Measurements from ENCODE around the gene TEX11.
"Not testable (repeated sequence)": the region's sequence is repeated elsewhere in the genome, so short reads cannot be mapped to it uniquely, and the experiment has no call there.

TEX11 gene

GRCh38 chrX:70587158-70587557, 321.4 kb downstream of the TEX11 start:
- DNase-seq (ENCODE audit: low spot score): not testable (repeated sequence)

- no peak for DNase-seq (ENCODE audit: low spot score)
Measured at GRCh38 chrX:70577442-70577841, 331.1 kb downstream of the TEX11 start.

DNA sequence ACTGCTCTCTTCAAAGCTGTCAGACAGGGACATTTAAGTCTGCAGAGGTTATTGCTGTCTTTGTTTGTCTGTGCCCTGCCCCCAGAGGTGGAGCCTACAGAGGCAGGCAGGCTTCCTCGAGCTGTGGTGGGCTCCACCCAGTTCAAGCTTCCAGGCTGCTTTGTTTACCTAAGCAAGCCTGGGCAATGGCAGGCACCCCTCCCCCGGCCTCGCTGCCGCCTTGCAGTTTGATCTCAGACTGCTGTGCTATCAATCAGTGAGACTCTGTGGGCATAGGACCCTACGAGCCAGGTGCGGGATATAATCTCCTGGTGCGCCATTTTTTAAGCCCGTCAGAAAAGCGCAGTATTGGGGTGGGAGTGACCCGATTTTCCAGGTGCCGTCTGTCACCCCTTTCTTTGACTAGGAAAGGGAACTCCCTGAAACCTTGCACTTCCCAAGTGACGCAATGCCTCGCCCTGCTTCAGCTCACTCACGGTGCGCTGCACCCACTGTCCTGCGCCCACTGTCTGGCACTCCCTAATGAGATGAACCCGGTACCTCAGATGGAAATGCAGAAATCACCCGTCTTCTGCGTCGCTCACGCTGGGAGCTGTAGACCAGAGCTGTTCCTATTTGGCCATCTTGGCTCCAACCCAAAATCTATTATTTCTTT, 338.5 kb downstream of the TEX11 start:
- not testable (repeated sequence) for DNase-seq (ENCODE audit: low spot score)

DNA sequence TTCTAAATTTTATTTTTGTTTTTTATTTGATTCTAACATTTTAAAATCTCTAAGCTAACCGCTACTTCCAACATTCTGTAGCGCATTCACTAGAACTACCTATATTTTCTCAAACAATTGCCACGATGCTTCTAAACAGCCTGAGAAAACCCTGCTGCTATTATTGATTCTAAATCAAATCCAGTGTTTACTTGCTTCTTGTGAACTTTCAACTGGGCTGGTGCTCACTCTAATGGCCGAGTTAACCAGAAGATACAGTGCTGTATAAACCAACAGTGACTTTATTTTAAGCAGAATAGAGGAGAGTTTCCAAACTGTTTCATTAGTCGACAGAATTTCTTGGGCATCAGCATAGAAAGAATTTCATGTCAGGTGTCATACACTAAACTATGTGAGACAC, 353.6 kb downstream of the TEX11 start:
- no peak for DNase-seq (ENCODE audit: low spot score)

DNA sequence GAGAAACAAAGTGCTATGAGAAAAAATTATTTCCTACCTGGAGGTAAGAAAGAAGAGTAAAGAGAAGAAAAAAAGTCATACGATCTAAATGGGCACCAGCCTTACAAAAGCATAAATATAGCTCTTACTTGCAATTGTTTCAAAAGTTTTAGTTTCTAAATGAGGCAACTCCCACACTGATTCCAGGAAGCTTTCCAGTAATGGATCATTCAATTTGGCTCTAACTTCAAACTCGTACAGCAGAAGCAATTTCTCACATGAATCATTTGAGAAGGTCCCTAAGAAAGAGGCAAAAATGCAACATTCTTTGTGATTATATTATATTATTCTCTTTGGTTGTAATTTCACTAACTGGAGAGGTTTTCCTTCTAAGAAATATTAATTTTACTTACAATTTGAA, 354.0 kb downstream of the TEX11 start:
- no peak for DNase-seq (ENCODE audit: low spot score)

- DNase-seq (ENCODE audit: low spot score): no peak
Measured at GRCh38 chrX:70554081-70554480, 354.4 kb downstream of the TEX11 start.

GRCh38 chrX:70553516-70553915, 355.0 kb downstream of the TEX11 start:
- DNase-seq (ENCODE audit: low spot score): no peak

DNA sequence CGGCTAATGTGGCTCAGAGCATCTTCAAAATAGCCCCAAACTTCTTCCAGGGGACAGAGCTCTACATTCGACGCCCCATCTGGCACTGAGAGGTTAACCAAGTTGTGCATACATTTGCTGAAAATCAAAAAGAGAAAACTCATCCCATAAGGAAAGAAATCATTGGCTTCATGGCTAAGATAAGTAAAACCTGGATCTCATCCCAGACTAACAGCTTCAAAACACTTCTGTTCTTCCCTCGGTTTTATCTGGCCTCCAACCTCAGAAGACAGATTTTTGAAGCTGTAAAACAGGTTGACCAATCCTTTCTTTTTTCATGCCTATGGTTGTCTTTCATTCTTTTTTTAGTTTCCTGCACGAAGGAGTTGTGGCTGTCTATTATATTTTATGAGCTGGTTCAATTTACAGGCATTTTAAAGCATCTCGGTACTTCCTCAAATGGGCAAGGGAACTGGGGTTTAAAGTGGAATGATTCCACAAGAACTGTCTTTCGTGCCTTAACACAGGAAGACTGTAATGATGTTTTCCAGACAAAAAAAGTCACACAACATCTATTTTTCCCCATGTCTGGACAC, 356.3 kb downstream of the TEX11 start:
- no peak for DNase-seq (ENCODE audit: low spot score)

DNA sequence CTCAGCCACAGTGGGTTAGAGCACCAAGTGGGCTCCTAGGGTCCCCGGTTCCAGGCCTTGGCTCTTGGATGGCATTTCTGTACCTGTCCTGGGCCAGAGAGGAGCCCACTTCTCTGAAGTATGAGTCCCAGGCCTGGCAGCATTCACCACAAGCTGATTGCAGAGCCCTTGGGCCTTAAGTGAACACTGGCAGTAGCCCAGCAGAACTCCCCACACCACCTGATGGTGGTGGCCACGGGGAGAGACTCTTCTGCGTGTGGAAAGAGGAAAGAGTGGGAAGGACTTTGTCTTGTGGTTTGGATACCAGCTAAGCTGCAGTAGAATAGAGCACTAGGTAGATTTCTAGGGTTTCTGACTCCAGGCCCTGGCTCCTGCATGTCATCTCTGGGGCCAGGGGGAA, 359.1 kb downstream of the TEX11 start:
- DNase-seq (ENCODE audit: low spot score): no peak

- DNase-seq (ENCODE audit: low spot score): no peak
Measured at GRCh38 chrX:70535198-70535597, 373.3 kb downstream of the TEX11 start.

DNA sequence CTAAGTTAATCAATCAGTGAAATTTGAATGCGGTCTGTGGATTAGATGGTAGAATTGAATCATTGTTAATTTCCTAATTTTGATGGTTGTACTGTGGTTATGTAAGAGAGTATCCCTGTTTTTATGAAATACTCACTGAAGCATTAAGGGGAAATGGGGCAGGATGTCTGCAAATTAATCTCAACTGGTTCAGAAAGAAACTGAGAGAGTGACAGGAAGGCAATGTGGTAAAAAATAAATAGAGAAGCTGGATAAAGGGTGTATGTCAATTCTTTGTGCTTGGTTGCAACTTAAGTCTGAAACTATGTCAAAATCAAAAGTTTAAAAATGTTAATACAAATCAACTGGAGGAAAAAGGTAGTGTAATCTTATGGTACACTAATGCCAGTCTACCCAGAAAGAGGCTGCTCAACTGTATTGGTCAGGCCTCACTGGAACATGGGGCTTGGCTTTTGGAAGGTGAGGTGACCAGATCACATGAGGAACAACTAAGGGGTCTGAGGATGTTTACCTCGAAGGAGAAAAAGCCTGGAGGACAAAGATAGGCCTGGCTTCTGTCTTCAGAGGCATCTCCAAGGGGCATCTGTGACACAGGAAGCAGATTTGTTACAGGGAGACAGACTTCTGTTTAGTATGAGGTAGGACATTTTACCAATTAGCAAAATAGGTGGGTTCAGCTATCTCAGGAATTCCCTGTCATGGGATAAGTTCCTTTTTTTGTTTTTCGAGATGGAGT, 380.7 kb downstream of the TEX11 start:
- no peak for DNase-seq (ENCODE audit: low spot score)

DNA sequence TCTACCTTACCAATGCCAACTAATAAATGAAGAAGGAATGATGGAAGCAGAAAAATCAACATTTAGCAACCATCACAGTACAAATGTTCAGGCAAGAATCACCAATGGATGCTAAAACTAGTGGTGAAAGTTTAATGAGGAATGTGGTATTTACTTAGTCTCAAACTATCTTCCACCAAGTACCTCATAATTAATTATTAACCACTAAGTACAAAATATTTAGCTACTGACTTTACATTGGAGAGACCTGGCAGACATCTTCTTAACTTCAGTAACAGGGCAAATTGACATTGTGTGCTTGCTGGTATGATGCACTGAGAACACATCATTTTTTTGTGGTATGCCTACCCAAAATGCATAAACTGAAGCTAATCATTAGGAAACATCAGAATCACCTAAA, 381.5 kb downstream of the TEX11 start:
- DNase-seq (ENCODE audit: low spot score): no peak

GRCh38 chrX:70525733-70526132, 382.8 kb downstream of the TEX11 start:
- DNase-seq (ENCODE audit: low spot score): no peak

- DNase-seq (ENCODE audit: low spot score): not testable (repeated sequence)
Measured at GRCh38 chrX:70515692-70516091, 392.8 kb downstream of the TEX11 start.

- not testable (repeated sequence) for DNase-seq (ENCODE audit: low spot score)
Measured at GRCh38 chrX:70515270-70515669, 393.2 kb downstream of the TEX11 start.

GRCh38 chrX:70509078-70509477, 399.4 kb downstream of the TEX11 start:
- DNase-seq (ENCODE audit: low spot score): no peak

- no peak for DNase-seq (ENCODE audit: low spot score)
Measured at GRCh38 chrX:70508296-70508911, 400.1 kb downstream of the TEX11 start.

DNA sequence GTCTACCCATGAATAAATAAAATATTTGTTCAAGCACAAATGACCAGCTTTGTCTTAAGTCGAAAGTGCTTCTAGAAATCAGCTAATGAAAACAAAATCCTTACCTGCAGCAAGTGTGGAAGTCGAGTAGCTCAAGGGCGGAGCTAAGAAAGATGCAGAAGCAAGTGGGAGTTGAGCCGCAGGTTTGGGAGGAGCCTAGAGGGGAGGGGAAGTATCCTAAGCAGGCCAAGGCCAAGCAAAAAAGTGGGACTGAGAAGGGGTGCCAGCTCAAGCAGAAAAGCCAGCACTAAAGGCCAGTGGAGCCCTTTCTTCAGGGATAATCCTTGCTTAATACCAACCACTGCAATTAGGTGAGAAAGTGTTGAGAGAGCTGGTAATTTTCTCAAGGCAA, 403.1 kb downstream of the TEX11 start:
- DNase-seq (ENCODE audit: low spot score): no peak

- DNase-seq (ENCODE audit: low spot score): no peak
Measured at GRCh38 chrX:70504772-70505450, 403.6 kb downstream of the TEX11 start.

DNA sequence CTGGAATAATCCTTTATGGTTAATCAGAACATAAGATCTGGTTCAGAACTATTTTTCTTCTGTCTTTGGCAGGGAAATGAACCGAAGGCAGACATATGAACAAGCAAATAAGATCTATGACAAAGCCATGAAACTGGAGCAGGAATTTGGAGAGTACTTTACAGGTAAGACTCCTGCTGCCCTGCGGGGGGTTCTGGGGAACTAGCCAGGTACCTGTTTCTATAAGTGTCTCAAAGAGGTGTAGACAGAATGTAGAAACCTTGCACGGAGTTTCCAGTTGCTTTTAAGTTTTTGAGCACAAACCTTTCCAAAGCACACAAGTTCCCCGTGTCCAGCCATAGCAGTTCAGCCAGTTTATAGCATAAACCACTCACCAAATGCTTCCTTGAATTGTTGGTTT, 407.7 kb downstream of the TEX11 start:
- DNase-seq (ENCODE audit: low spot score): no peak

- DNase-seq (ENCODE audit: low spot score): no peak
Measured at GRCh38 chrX:70498129-70498528, 410.4 kb downstream of the TEX11 start.

DNA sequence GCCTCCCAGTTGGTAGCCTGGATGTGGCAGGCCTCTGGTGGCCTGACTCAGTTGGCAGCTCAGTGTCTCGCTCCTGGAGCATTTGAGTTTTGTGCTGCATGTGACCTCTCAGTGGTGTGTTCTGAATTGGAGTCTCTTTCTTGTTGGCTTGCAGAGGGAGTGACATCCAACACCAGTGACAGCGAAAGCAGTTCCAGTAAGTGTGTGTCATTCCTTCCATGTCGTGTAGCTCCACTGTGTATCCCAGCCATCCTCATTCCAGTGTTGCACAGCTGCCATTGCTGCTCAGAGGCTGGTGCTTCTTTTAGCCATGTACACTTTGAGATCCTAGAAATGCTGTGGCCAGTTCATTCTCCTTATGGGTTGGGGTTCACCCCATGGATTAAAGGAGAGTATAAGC, 411.5 kb downstream of the TEX11 start:
- no peak for DNase-seq (ENCODE audit: low spot score)
